Subcutaneous adipose tissue (tissue), 4 donors: ENCODE results near the gene FUOM. TPM values are rescaled to one million over a fixed set of nuclear protein-coding genes. Genes with fewer than 3 reads are reported as not detected.

Experiments used
- CTCF ChIP-seq: fragments of 450-650 bp; IDR thresholded peaks from one replicate; pipeline ENCODE4 v1.5.1; 2016; ENCODE audit warnings: low read depth, mild to moderate bottlenecking, control low read depth, antibody characterized with exemption, moderate library complexity
- total RNA-seq, 4 donors: library from RNA; depleted of rRNA; stranded (reverse); fragments of >200 nt; gene quantifications; one replicate each; pipeline ENCODE4 v1.1.0, GENCODE V29; 2016

Gene FUOM
- total RNA-seq, 4 donors from 2014 or later, result 16.5 to 43.2 (median 29.6) TPM

GRCh38 chr10:133385214-133385613 is 27.4 kb upstream of the FUOM start:
- TF ChIP-seq CTCF, result no peak

- no peak for TF ChIP-seq CTCF
These were observed 26.3 kb upstream of the FUOM start for GRCh38 chr10:133384071-133384470.

GRCh38 chr10:133383551-133383950 is 25.7 kb upstream of the FUOM start:
- no peak for TF ChIP-seq CTCF

- TF ChIP-seq CTCF, result no peak
These were observed 23.2 kb upstream of the FUOM start for GRCh38 chr10:133381036-133381435.

- TF ChIP-seq CTCF, result no peak
These were observed 22.2 kb upstream of the FUOM start for GRCh38 chr10:133379801-133380666.

- TF ChIP-seq CTCF, result no peak
These were observed 21.5 kb upstream of the FUOM start, which contains the start of gene PAOX for GRCh38 chr10:133379152-133379800. Gene PAOX (plus strand): TSS chr10:133379262. CDS start chr10:133379317, 55 bp downstream.

GRCh38 chr10:133378251-133379096 is 20.7 kb upstream of the FUOM start:
- no peak for TF ChIP-seq CTCF
